GM12801 (cell line): ENCODE data around the gene TBRG4.

Source experiments
- TF ChIP-seq, protein P1 (sequence below): IDR thresholded peaks from one replicate; pipeline ENCODE4 v1.5.1; 2011; ENCODE audit warnings: control low read depth; ENCODE audit not compliant: insufficient read length; ENCODE audit errors: extremely low read depth

Gene TBRG4

DNA sequence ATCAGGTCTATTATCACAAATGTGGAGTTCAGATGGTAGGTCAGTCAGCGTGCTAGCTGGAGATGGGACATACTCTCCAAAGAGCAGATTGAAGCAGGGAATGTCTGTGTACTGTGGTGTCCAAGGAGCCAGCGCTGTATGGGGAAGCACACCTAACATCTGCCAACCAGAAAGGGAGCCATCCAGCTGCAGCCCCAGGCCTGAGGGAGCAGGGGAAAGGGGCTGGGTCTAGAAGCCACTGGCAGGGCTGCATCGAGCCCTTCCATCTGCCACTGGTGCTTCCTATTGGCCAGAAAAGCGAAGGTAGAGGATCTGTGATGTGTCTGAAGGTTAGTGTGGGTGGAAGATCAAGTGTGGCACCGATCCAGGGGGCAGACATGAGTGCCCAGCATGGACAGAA, 38.1 kb upstream of the TBRG4 start:
- TF ChIP-seq, protein P1, sequence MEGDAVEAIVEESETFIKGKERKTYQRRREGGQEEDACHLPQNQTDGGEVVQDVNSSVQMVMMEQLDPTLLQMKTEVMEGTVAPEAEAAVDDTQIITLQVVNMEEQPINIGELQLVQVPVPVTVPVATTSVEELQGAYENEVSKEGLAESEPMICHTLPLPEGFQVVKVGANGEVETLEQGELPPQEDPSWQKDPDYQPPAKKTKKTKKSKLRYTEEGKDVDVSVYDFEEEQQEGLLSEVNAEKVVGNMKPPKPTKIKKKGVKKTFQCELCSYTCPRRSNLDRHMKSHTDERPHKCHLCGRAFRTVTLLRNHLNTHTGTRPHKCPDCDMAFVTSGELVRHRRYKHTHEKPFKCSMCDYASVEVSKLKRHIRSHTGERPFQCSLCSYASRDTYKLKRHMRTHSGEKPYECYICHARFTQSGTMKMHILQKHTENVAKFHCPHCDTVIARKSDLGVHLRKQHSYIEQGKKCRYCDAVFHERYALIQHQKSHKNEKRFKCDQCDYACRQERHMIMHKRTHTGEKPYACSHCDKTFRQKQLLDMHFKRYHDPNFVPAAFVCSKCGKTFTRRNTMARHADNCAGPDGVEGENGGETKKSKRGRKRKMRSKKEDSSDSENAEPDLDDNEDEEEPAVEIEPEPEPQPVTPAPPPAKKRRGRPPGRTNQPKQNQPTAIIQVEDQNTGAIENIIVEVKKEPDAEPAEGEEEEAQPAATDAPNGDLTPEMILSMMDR, result no peak

DNA sequence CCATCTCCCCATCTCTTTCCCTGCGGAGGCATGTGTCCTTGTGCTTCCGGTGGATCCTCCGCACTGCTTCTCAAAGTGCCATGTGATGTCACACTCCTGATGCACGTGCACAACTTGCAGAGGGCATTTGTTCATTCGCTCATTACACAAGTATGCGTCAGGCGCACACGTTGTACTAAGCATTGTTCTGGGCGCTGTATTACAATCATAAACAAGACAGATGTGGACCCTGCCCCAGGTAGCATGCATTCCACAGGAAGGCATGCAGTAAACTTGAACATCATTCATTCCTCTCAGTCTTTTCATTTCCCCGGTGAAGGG, 37.1 kb upstream of the TBRG4 start:
- TF ChIP-seq, protein P1, result no peak

DNA sequence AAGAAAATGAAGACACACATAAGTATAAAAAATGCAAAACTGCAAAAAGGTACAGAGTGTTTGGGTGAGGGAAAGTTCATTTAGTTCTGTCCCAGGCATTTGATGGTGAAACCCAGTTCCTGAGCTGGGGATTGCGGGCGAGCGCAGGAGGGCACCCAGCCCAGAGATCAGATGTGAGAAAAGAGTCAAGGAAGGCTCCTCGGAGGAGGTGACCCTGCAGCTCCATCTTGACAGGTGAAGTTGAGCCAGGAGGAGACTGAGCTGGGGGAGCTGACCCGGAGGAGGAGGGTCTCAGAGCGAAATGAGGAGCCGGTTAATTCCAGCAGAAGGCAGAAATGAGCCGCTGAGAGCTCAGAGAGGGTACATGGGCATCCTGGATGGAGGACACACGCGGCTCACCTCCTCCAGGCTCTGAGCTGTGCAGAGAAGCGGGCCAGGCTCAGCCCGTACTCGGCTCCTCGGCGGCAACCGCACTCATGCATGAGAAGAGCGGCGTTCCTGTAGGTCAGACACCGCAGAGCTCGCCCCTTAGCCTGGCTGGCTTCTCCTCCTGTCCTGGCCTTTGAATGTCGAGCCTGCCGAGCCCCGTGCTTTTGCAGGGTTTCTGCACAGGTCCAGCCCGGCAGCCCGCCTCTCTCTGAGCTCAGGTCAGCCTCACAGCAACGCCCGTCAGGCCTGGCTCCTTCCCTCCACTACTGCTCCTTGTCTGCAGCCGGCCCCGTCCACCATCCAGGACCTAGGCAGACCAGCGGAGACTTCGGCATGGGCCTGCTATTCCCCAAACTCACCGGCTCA, 36.6 kb upstream of the TBRG4 start:
- TF ChIP-seq, protein P1, result no peak

DNA sequence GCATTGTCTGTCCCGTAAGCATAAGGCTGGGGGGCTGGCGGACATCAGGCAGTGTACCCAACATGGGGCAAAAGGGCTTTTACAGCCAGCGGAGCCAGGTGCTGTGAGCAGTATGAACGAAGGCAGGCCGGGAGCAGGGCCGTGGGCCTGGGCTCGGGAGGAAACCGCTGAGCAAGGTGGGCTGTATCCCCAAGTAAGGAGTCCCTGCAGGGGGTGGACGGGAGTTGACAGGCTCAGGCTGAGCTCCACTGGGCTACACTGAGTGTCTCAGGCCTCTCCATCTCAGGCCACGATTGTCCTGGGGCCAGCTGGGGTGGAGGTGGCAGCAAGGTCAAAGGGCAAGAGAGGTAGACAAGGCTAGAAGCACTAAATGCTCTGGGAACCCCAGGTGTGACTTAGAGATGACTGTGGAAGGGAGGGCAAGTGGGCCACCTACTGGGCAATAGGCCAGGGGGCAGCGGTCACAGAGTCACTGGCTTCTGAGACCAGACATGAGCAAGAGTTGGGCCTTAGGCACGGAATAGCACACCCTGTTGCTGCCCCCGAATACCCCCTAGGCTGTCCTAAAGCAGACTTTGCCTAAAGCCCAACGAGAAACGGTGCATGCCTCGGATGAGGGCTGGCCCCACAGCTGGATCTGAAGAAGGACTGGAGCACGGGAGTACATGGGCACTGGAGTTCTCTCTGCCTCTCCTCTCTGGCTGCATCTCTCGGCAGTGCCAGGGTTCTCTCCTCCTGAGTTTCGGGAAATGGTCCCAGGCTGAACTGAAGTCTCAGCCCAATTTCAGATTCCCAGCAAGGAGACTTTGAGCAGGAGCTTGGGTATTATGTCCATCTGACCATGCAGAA, 35.3 kb upstream of the TBRG4 start:
- TF ChIP-seq, protein P1, result no peak

DNA sequence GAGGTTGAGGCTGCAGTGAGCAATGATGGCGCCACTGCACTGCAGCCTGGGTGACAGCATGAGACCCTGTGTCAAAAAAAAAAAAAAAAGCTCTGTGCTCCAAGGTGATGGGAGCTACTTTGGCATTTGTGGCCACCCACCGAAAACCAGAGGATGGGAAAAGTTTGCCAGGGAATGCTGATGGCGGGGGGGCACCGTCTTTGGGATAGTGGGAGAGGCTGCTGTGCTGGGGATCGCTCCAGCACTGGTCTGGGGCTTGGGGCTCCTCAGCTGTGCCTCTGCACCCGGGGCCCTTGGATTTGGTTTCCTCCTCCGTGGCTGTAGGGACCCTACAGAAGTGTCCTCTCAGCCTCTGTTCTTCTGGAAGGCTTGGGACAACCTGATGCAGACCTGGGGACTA, 34.4 kb upstream of the TBRG4 start:
- TF ChIP-seq, protein P1, result no peak

DNA sequence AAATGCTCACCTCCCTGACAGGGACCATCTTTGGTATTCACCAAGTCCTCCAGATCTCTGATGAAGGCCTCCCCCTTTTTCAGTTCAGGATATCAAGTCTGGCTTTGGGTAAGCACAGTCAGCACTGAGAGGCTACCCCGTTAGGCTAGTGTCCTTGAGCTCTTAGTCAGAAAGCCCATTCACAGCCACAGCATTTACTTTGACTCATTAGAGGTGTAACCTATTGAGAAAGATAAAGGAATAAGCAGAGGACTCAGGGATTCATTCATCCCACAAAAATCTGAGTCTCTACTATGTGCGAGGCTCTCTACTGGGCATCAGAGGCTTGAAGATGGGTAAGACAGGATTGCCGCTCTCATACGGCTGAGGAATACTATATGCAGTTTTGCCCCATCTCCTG, 32.1 kb upstream of the TBRG4 start:
- TF ChIP-seq, protein P1, result no peak

DNA sequence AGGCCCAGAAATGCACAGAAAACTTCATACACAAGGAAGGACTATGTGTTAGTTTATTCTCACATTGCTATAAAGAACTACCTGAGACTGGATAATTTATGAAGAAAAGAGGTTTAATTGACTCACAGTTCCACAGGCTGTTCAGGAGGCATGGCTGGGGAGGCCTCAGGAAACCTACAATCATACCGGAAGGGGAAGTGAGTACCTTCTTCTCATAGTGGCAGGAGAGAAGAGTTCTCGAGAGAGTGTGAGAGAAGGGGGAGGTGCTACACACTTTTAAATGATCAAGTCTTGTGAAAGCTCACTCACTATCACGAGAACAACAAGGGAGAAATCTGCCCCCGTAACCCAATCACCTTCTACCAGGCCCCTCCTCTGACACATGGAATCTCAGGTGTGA, 29.3 kb upstream of the TBRG4 start:
- TF ChIP-seq, protein P1, result no peak
